OCI-M2 (cell line): ENCODE results near the gene HENMT1.
"Not testable (repeated sequence)": the region's sequence is repeated elsewhere in the genome, so short reads cannot be mapped to it uniquely, and the experiment has no call there.

Source experiments
- DNase-seq: peaks from one replicate; lab custom pipeline; 2025; ENCODE audit not compliant: unreplicated experiment; lab: John Stamatoyannopoulos, UW

The HENMT1 gene

GRCh38 chr1:108661030-108661609 lies at the start of gene HENMT1:
Gene HENMT1, minus strand, starts transcription at chr1:108661093. Its CDS starts 1,209 bp downstream, at chr1:108659884.
- DNase-seq, result no peak

- no peak for DNase-seq
Observed at GRCh38 chr1:108708691-108709660, 48.1 kb upstream of the HENMT1 start.

- no peak for DNase-seq
Observed at GRCh38 chr1:108706643-108707042, 45.8 kb upstream of the HENMT1 start.

- no peak for DNase-seq
Observed at GRCh38 chr1:108704496-108704895, 43.6 kb upstream of the HENMT1 start.

- DNase-seq, result no peak
Observed at GRCh38 chr1:108703939-108704338, 43.0 kb upstream of the HENMT1 start.

- not testable (repeated sequence) for DNase-seq
Observed at GRCh38 chr1:108702109-108702508, 41.2 kb upstream of the HENMT1 start.

DNA sequence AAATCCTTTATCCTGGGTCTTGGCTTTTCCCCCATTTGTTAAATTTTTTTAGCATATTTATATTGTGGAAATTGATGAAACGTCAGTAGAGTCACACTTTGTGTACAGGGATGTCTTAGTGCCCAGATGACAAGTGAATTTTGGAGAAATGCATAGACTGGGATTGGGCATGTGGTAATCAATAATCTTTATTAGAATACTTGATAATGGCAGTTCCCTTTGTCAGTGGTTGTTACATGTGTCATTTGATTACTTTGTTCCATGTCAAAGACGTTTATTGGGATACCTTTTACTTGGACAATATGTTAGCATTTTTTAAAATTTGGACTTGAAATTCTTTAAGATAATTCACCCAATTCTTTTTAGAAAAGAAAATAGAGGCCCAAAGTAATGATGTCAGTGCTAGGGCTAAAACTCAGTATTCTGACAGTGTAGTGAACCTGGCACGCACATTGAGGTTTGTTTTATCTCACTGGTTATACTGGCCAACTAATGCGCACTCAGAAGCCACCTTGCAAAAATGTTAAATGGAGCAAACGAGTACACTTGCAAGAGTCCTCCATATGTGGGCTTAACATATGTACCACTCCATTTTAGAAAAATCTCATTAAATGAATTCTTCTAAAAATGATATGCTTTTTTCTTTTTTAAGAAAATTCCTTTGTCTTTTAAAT lies 40.4 kb upstream of the HENMT1 start:
- DNase-seq, result no peak

DNA sequence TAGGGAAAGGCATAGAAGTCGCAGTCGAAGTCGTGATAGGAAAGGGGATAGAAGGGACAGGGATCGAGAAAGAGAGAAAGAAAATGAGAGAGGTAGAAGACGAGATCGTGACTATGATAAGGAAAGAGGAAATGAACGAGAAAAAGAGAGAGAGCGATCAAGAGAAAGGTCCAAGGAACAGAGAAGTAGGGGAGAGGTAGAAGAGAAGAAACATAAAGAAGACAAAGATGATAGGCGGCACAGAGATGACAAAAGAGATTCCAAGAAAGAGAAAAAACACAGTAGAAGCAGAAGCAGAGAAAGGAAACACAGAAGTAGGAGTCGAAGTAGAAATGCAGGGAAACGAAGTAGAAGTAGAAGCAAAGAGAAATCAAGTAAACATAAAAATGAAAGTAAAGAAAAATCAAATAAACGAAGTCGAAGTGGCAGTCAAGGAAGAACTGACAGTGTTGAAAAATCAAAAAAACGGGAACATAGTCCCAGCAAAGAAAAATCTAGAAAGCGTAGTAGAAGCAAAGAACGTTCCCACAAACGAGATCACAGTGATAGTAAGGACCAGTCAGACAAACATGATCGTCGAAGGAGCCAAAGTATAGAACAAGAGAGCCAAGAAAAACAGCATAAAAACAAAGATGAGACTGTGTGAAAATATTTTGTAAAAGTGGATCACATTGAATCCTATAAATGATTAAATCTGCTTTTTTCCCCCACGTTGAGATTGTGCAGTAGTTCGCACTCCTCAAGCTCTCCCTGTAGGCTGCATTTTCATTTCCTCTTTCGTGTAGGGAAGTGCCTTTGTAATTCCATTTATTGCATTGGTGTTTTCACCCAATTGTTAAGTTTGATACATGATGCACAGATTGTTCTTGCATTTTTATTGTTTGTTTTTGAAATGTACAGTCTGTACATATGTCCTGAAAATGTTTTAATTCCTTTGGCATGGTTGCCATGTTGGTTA lies 38.8 kb upstream of the HENMT1 start:
- no peak for DNase-seq

DNA sequence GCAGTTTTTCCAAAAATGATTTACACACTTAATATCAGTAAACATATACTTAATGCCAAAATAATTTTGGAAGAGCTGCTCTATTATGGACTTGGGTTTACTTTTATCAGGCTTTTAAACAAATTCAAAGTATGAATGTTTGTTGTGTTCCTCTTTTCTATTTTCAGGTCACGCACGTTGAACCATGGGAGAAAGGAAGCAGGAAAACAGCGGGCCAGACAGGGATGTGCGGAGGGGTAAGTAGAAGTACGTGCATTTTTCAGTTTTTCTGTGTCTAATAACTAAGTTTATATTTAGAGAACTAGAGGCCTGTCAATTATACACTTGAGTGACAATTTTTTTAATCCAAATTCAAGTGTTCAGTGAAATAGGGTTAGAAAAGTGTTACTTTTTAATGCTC lies 34.6 kb upstream of the HENMT1 start:
- no peak for DNase-seq

DNA sequence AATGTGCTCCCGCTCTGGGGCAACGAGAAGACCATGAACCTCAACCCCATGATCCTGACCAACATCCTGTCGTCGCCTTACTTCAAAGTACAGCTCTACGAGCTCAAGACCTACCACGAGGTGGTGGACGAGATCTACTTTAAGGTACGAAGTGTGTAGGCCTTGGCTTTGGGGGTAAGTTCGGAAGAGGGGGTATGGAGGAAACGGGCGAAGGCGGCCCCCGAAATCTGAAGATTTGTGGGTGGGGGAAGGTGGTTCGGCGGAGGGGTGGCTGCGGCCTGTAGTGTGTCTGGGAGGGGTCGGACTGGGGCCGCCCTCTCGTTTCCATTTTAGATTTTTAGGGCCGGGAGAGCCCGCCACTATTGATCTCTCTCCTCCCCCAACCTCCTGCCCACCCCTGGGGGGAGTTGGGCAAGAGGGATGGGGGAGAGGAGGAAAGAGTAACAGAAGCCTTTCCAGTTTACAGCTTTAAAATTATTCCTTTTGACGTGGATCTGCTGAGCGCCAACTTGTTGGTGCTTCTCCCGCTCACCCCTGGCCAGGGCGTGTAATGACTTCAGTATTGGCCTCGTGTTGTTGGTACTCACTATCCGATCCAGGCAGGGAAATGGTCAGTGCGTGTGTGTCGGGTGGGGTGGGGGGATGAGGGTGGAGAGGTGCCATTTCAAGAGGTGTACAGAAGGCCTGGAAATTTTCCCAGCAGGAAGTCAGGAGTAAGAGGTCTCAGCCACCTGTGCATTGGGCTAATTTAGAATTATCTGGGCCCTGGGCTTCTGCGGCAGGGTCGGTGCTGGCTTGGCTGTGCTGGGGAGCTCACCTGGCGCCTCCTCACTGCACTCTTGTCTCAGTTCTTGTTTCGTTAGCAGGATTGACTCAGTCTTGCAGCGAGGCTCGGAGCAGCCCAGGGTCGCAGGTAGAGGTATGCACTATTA lies 32.1 kb upstream of the HENMT1 start:
- no peak for DNase-seq

DNA sequence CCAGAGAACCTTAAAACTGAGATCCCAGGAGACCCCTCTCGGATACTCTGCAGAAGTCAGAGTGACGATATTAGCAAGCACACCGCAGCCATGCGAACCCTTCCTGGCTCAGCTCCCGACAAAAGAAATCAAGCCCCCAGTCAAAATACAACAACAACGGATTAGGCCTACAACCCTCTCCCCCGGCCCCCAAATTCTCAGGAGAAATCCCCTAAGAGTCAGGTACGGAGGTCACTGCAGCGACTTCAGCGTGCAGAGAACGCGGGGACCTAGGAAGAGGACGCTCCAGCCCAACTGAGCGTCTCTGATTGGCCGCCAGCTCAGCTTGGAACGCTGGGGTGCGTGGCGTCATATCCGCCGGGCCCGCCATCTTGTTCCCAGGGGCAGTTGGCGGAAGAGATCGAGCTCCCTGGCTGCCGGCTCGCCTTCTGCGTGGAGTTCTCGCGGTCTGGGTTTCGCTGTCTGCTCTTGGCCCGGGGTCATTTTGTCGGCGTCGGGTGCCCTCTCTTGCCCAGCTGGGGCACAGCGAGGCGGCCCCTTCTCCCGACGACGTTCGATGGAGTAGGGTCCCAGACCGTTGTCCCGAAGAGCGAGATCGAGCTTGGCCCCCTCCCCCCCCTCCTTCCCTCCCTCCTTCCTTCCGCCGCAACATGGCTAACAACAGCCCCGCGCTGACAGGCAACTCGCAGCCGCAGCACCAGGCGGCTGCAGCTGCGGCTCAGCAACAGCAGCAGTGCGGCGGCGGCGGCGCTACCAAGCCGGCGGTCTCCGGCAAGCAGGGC lies 31.2 kb upstream of the HENMT1 start, which contains the start of gene PRPF38B:
TSS of gene PRPF38B (plus strand) at position 369 of the 782 bp plus-strand sequence. CDS start at position 651, 282 bp downstream.
- peak; percentile 55 for DNase-seq

- DNase-seq, result no peak
Observed at GRCh38 chr1:108691128-108691941, 30.4 kb upstream of the HENMT1 start.

GRCh38 chr1:108686614-108687313 lies 25.9 kb upstream of the HENMT1 start:
- DNase-seq, result no peak

- DNase-seq, result no peak
Observed at GRCh38 chr1:108685529-108685928, 24.6 kb upstream of the HENMT1 start.

- DNase-seq, result not testable (repeated sequence)
Observed at GRCh38 chr1:108681701-108682100, 20.8 kb upstream of the HENMT1 start.

DNA sequence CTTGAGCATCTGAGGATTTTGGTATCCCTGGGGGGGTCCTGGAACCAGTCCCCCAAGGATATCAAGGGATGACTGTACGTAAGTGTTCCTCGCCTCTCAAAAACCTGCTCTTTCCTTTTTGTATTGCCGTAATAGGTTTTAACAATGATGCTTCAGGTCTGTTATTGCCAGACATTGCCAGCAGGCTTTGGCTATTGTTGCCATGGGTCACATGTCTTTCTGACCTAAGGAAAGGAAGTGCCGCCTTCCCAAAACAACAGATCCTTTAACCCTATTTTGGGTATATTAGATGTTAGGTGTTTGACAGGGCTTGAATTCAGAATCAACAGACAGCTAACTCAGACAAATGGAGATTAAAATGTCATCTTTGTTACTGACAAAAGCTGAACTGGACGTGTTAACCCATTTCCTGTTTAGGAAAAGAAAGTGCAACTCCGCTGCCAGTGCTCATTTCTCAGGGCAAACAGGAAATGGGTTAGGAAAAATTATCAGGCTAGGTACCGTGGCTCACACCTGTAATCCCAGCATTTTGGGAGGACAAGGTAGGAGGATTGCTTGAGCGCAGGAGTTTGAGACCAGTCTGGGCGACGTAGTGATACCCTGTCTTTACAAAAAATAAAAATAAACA lies 18.8 kb upstream of the HENMT1 start:
- DNase-seq, result no peak

DNA sequence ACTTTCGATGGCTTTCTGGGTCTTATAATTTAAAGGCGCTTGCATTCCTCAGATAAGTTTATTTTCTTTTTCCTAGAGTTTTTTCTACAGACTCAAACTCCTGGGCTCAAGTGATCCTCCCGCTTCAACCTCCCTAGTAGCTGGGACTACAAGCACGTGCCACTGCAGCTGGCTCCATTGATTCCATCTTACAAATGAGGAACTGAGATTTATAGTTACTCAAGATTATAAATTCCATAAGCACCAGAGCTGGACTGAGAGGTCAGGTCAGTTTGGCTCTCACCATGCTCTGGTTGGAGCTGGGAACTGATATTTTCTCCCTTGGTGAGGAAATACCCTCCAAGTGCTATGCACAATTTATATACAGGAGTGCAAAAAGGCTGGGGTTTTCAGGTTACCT lies 17.8 kb upstream of the HENMT1 start:
- no peak for DNase-seq
